B cell (primary cell): ENCODE data around the gene ZNF407. TPM values are rescaled to one million over a fixed set of nuclear protein-coding genes. Genes with fewer than 3 reads are reported as not detected.

Source experiments
- ATAC-seq: fragments of 200-7000 bp; cut with Tn5 transposase; one replicate; pipeline ENCODE4 v1.10.0; 2021; ENCODE audit warnings: low read depth, mild to moderate bottlenecking, moderate number of reproducible peaks, moderate library complexity
- CTCF ChIA-PET: fragments of 350-600 bp; sonication (Branson Sonifier 250); formaldehyde crosslinking; loops from one replicate; lab custom pipeline; 2021; ENCODE audit warnings: antibody characterized with exemption, inconsistent platforms; lab: Charles Lee
- POLR2A ChIA-PET: fragments of 350-600 bp; sonication (Branson Sonifier 250); formaldehyde crosslinking; loops from one replicate; lab custom pipeline; 2021; ENCODE audit warnings: antibody characterized with exemption; lab: Charles Lee
- DNase-seq: peaks from one replicate; pipeline ENCODE4 v3.0.0; 2013
- H2AFZ ChIP-seq: 2 replicates; pipeline ENCODE4 v1.6.1; 2012; ENCODE audit warnings: mild to moderate bottlenecking, low read depth, low read length; ENCODE audit not compliant: insufficient read depth, poor library complexity, severe bottlenecking
- H3K27ac ChIP-seq, 2 donors: 1 replicate in 1 of 2; 2 replicates in 1 of 2; pipeline ENCODE4 v1.5.1; 2012 to 2013; ENCODE audit warnings: low read length in 2 of 2, mild to moderate bottlenecking in 2 of 2, moderate library complexity in 1 of 2
- H3K27me3 ChIP-seq, 4 experiments: fragments of 200-600 bp in 1 of 4; sonication (generic) in 1 of 4; replicated peaks in 1 of 4; 1 replicate in 2 of 4; 2 replicates in 2 of 4; pipeline versions ENCODE4 v1.6.1 to v1.7.0; 2013 to 2016; ENCODE audit warnings: low read length in 3 of 4, mild to moderate bottlenecking in 2 of 4, mixed read lengths in 1 of 4, moderate library complexity in 1 of 4; ENCODE audit not compliant: insufficient read depth in 4 of 4, control insufficient read depth in 3 of 4; ENCODE audit errors: control extremely low read depth in 1 of 4
- H3K36me3 ChIP-seq, 2 experiments: replicated peaks in 1 of 2; 1 replicate in 1 of 2; 2 replicates in 1 of 2; pipeline versions ENCODE4 v1.6.1 to v1.7.1; 2013; ENCODE audit warnings: low read length in 1 of 2; ENCODE audit not compliant: insufficient read depth in 2 of 2, control insufficient read depth in 1 of 2; ENCODE audit errors: control extremely low read depth in 1 of 2, extremely low read depth in 1 of 2
- H3K4me1 ChIP-seq, 2 donors: fragments of 200-600 bp in 1 of 2; sonication (generic) in 1 of 2; 1 replicate in 1 of 2; 2 replicates in 1 of 2; pipeline versions ENCODE4 v1.5.1 to v1.6.1; 2013 to 2017; ENCODE audit warnings: low read length in 2 of 2; ENCODE audit not compliant: control insufficient read depth in 2 of 2, insufficient read depth in 2 of 2
- H3K4me2 ChIP-seq: replicated peaks from 2 replicates; pipeline ENCODE3; 2012; ENCODE audit warnings: mild to moderate bottlenecking, low read depth, low read length; ENCODE audit not compliant: poor library complexity, severe bottlenecking
- H3K4me3 ChIP-seq, 5 experiments: fragments of 200-600 bp in 1 of 5; sonication (generic) in 1 of 5; 1 replicate in 3 of 5; 2 replicates in 2 of 5; pipeline versions ENCODE4 v1.5.1 to v1.7.0; 2011 to 2016; ENCODE audit warnings: low read length in 4 of 5, mild to moderate bottlenecking in 4 of 5, low read depth in 2 of 5, control low read depth in 1 of 5, moderate library complexity in 1 of 5; ENCODE audit not compliant: insufficient read depth in 1 of 5; ENCODE audit errors: control extremely low read depth in 1 of 5, extremely low read depth in 1 of 5
- H3K79me2 ChIP-seq: fragments of 200-600 bp; sonication (generic); one replicate; pipeline ENCODE4 v1.6.0; 2016; ENCODE audit warnings: low read length; ENCODE audit not compliant: control insufficient read depth, insufficient read depth
- H3K9ac ChIP-seq: fragments of 200-600 bp; sonication (generic); 2 replicates; pipeline ENCODE4 v1.6.1; 2017; ENCODE audit warnings: mild to moderate bottlenecking, low read length, moderate library complexity
- H3K9me3 ChIP-seq, 3 donors: one replicate each; pipeline versions ENCODE4 v1.6.1 to v1.7.1; 2013; ENCODE audit warnings: low read length in 2 of 3; ENCODE audit not compliant: control insufficient read depth in 2 of 3, insufficient read depth in 1 of 3; ENCODE audit errors: control extremely low read depth in 1 of 3
- H4K20me1 ChIP-seq: 2 replicates; pipeline ENCODE4 v1.6.0; 2012; ENCODE audit warnings: mild to moderate bottlenecking, low read length; ENCODE audit not compliant: insufficient read depth, control insufficient read depth, poor library complexity, severe bottlenecking
- H3K27ac Mint-ChIP-seq: one replicate; pipeline ENCODE4 v1.8.0; 2021; ENCODE audit warnings: mixed read lengths
- H3K27me3 Mint-ChIP-seq: one replicate; pipeline ENCODE4 v1.8.0; 2021; ENCODE audit warnings: mixed read lengths
- H3K4me1 Mint-ChIP-seq: one replicate; pipeline ENCODE4 v1.8.0; 2021; ENCODE audit warnings: mixed read lengths
- H3K4me3 Mint-ChIP-seq: one replicate; pipeline ENCODE4 v1.8.0; 2021; ENCODE audit warnings: mixed read lengths
- H3K9me3 Mint-ChIP-seq: one replicate; pipeline ENCODE4 v1.8.0; 2022; ENCODE audit warnings: mixed read lengths; ENCODE audit not compliant: insufficient read depth
- CTCF ChIP-seq: fragments of 200-600 bp; IDR thresholded peaks from one replicate; pipeline ENCODE4 v1.8.0; 2022; ENCODE audit warnings: antibody characterized with exemption, mild to moderate bottlenecking
- EZH2 ChIP-seq: IDR thresholded peaks from 2 replicates; pipeline ENCODE4 v1.6.1; 2012; ENCODE audit warnings: borderline replicate concordance, low read depth, mild to moderate bottlenecking, moderate library complexity, low read length; ENCODE audit not compliant: insufficient read depth, poor library complexity, severe bottlenecking
- WGBS: methylation state at CpG from one replicate; pipeline ENCODE4 v1.1.5; 2013; ENCODE audit warnings: missing lambda C conversion rate; ENCODE audit not compliant: insufficient coverage; 5-methylcytosine and 5-hydroxymethylcytosine counted together
- intact Hi-C: fragments of 100-400 bp; cut with micrococcal nuclease; formaldehyde crosslinking; loops from one replicate; pipeline ENCODE4 v1.10.0; 2022
- polyA plus RNA-seq: library from polyadenylated mRNA; depleted of rRNA; stranded (reverse); fragments of >200 nt; gene quantifications from 2 replicates; pipeline ENCODE4 v1.2.3, GENCODE V29; 2012
- total RNA-seq, 2 donors: library from RNA; stranded (reverse); fragments of 120-200 nt in 1 of 2; gene quantifications; 1 replicate in 1 of 2; 2 replicates in 1 of 2; pipeline versions ENCODE4 v1.2.3 to v1.2.4, GENCODE V29; 2013 to 2022

The ZNF407 gene
- total and polyA plus RNA-seq, 2 donors (not counting 1 experiment from before 2014, with no cell fraction given), result 4.5 to 37.1 TPM

GRCh38 chr18:75062297-75062886 is 464.7 kb downstream of the ZNF407 start:
- Mint-ChIP-seq H3K9me3 (no peaks in the 10 kb centered on the region), H3K4me3 (no peak overlapping the region), H3K27me3 (no peaks in the 10 kb centered on the region), H3K27ac (no peak overlapping the region), H3K4me1 (no peaks in the 10 kb centered on the region)
- ChIA-PET CTCF (no interaction called here), POLR2A (no interaction called here)
- H4K20me1 ChIP-seq, result no peaks in the 10 kb centered on the region
- H3K9me3 ChIP-seq, result peaks cover 0 to 6% (median 0%) of the 10 kb centered on the region in 3 donors
- H3K4me1 ChIP-seq, result no peaks in the 10 kb centered on the region
- intact Hi-C loops, result no loop called here
- no peak for DNase-seq
- WGBS, result 98% methylated on average over 8 of the region's 16 CpGs
- no peak overlapping the region for H3K4me3 ChIP-seq
- no peak for ATAC-seq
- peaks cover 0 to 22% of the 10 kb centered on the region in 2 experiments for H3K36me3 ChIP-seq
- H3K9ac ChIP-seq, result no peak overlapping the region
- H2AFZ ChIP-seq, result no peak overlapping the region
- no peaks in the 10 kb centered on the region for H3K79me2 ChIP-seq
- TF ChIP-seq CTCF (no peak), EZH2 (no peak)
- H3K27me3 ChIP-seq, result no peaks in the 10 kb centered on the region
- H3K4me2 ChIP-seq, result no peak overlapping the region
- H3K27ac ChIP-seq, result no peak overlapping the region

- Histone ChIP-seq H3K27me3 (no peaks in the 10 kb centered on the region), H3K4me1 (no peaks in the 10 kb centered on the region), H4K20me1 (no peaks in the 10 kb centered on the region), H3K4me3 (no peak overlapping the region), H3K27ac (no peak overlapping the region), H3K36me3 (peaks cover 0 to 22% of the 10 kb centered on the region in 2 experiments), H2AFZ (no peak overlapping the region), H3K9me3 (peaks cover 0 to 6% (median 0%) of the 10 kb centered on the region in 3 donors), H3K79me2 (no peaks in the 10 kb centered on the region), H3K4me2 (no peak overlapping the region), H3K9ac (no peak overlapping the region)
- ChIA-PET POLR2A (no interaction called here), CTCF (no interaction called here)
- peaks cover 4% of the 10 kb centered on the region for H3K4me1 Mint-ChIP-seq
- DNase-seq (no peak), ATAC-seq (no peak)
- no peak for TF ChIP-seq EZH2
- TF ChIP-seq CTCF, result no peak
- H3K27me3 Mint-ChIP-seq, result no peaks in the 10 kb centered on the region
- H3K27ac Mint-ChIP-seq, result no peak overlapping the region
- intact Hi-C loops, result no loop called here
- 98% methylated on average over 27 of the region's 27 CpGs for WGBS
- H3K4me3 Mint-ChIP-seq, result no peak overlapping the region
- no peaks in the 10 kb centered on the region for H3K9me3 Mint-ChIP-seq
These were observed 465.5 kb downstream of the ZNF407 start for GRCh38 chr18:75063196-75063595.
